CD8-positive, alpha-beta memory T cell (primary cell): ENCODE results near the gene CADM2. TPM values are rescaled to one million over a fixed set of nuclear protein-coding genes. Genes with fewer than 3 reads are reported as not detected.
A peak's percentile ranks its signal among the peaks of the same experiment; 100 is the strongest.

Experiments used
- CTCF ChIA-PET: fragments of 350-600 bp; sonication (Branson Sonifier 250); formaldehyde crosslinking; loops from one replicate; lab custom pipeline; 2021; ENCODE audit warnings: antibody characterized with exemption; lab: Charles Lee
- POLR2A ChIA-PET: fragments of 350-600 bp; sonication (Branson Sonifier 250); formaldehyde crosslinking; loops from one replicate; lab custom pipeline; 2021; ENCODE audit warnings: antibody characterized with exemption; lab: Charles Lee
- DNase-seq, 5 donors: peaks; one replicate each; pipeline versions ENCODE4 v3.0.0 to v3.0.0-alpha.2; 2020 to 2022; ENCODE audit warnings: mixed read lengths in 1 of 5
- H3K27ac ChIP-seq: one replicate; pipeline ENCODE4 v1.7.0; 2013; ENCODE audit warnings: low read depth, mild to moderate bottlenecking, low read length, moderate library complexity
- H3K27me3 ChIP-seq: 2 replicates; pipeline ENCODE4 v1.7.0; 2013; ENCODE audit warnings: low read length, mild to moderate bottlenecking; ENCODE audit not compliant: insufficient read depth, poor library complexity, severe bottlenecking
- H3K36me3 ChIP-seq: 2 replicates; pipeline ENCODE4 v1.7.0; 2013; ENCODE audit warnings: mild to moderate bottlenecking, low read length, moderate library complexity; ENCODE audit not compliant: insufficient read depth
- H3K4me1 ChIP-seq: 2 replicates; pipeline ENCODE4 v1.7.0; 2013; ENCODE audit warnings: mild to moderate bottlenecking, low read length, moderate library complexity; ENCODE audit not compliant: insufficient read depth
- H3K4me3 ChIP-seq: 2 replicates; pipeline ENCODE4 v1.7.0; 2013; ENCODE audit warnings: mild to moderate bottlenecking, low read length
- H3K9me3 ChIP-seq: 2 replicates; pipeline ENCODE4 v1.7.0; 2013; ENCODE audit warnings: mild to moderate bottlenecking, low read length
- H3K27ac Mint-ChIP-seq, 8 donors: one replicate each; pipeline ENCODE4 v1.8.0; 2020 to 2021; ENCODE audit warnings: mixed read lengths in 8 of 8, mild to moderate bottlenecking in 6 of 8, inconsistent platforms in 3 of 8, moderate library complexity in 3 of 8
- H3K27me3 Mint-ChIP-seq, 2 donors: one replicate each; pipeline ENCODE4 v1.8.0; 2020 to 2021; ENCODE audit warnings: mixed read lengths in 2 of 2, mild to moderate bottlenecking in 1 of 2, moderate library complexity in 1 of 2
- H3K36me3 Mint-ChIP-seq, 3 donors: one replicate each; pipeline ENCODE4 v1.8.0; 2020 to 2021; ENCODE audit warnings: mixed read lengths in 3 of 3, inconsistent platforms in 1 of 3, mild to moderate bottlenecking in 1 of 3
- H3K4me1 Mint-ChIP-seq, 3 donors: one replicate each; pipeline ENCODE4 v1.8.0; 2020 to 2021; ENCODE audit warnings: mixed read lengths in 3 of 3, inconsistent platforms in 1 of 3, mild to moderate bottlenecking in 1 of 3
- H3K4me3 Mint-ChIP-seq, 7 donors: one replicate each; pipeline ENCODE4 v1.8.0; 2020 to 2021; ENCODE audit warnings: mixed read lengths in 7 of 7, mild to moderate bottlenecking in 6 of 7, moderate library complexity in 4 of 7, inconsistent platforms in 2 of 7
- H3K9me3 Mint-ChIP-seq, 5 donors: one replicate each; pipeline ENCODE4 v1.8.0; 2020 to 2022; ENCODE audit warnings: mixed read lengths in 5 of 5, mild to moderate bottlenecking in 3 of 5, moderate library complexity in 2 of 5, inconsistent platforms in 1 of 5
- polyA plus RNA-seq: library from polyadenylated mRNA; unstranded; fragments of 300-500 nt; fragmentation: Illumina TruSeq; gene quantifications from one replicate; pipeline ENCODE4 v1.2.3, GENCODE V29; 2021
- total RNA-seq, 2 experiments: library from RNA; stranded (reverse); gene quantifications; one replicate each; pipeline ENCODE4 v1.2.3, GENCODE V29; 2021

Gene CADM2
- total and polyA plus RNA-seq, 3 experiments from 2014 or later = 0.22 to 0.27 TPM; not detected in 1

DNA sequence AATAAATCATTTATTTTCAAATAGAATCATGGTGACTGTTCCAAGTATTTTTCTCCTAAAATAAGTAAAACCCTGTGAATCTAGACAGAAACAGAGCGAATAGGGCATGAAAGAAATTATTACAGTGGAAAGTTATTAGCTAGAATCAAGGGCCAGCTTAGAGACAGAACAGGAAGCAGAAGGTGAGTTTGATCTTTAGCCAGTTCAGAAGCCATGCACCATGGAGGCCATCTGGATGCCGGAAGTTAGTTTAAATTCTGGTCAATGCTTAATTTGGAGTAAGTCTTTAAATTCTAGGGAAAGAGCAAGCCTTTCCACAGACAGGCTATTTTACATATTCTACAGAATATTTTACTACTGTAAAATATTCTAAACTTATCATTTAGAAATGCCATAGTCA is 574.8 kb downstream of the CADM2 start:
- no peaks in the 10 kb centered on the region for H3K27me3 ChIP-seq
- ChIA-PET POLR2A (no interaction called here), CTCF (no interaction called here)
- H3K9me3 Mint-ChIP-seq = peaks cover 6 to 45% (median 14%) of the 10 kb centered on the region in 5 donors
- no peaks in the 10 kb centered on the region for H3K36me3 Mint-ChIP-seq
- no peak overlapping the region for H3K4me3 Mint-ChIP-seq
- H3K4me1 Mint-ChIP-seq = no peaks in the 10 kb centered on the region
- no peak for DNase-seq
- H3K4me1 ChIP-seq = no peaks in the 10 kb centered on the region
- peaks cover 0 to 1% of the 10 kb centered on the region in 2 donors for H3K27me3 Mint-ChIP-seq
- no peak overlapping the region for H3K27ac ChIP-seq
- H3K9me3 ChIP-seq = no peaks in the 10 kb centered on the region
- H3K27ac Mint-ChIP-seq = no peak overlapping the region
- H3K36me3 ChIP-seq = no peaks in the 10 kb centered on the region
- H3K4me3 ChIP-seq = no peak overlapping the region

DNA sequence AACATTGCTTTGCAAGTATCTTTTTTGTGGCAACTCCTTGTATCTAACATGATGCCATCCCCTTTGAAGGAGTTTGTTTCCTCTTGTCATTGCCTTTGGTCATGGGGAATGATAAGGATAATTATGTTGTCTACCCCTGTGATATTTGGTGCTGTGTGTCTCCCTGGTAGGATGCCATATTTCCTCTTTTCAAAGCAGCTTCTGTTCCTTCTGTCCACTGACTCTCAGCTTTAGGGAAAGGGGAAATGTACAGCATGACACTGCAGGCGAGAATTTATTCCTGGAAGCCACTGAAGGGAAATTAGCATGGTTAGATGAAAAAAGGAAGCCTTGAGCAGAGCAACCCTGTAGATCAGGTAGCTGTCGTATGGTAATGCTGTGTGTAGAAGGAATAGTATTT is 576.7 kb downstream of the CADM2 start:
- no peak overlapping the region for H3K4me3 ChIP-seq
- no peaks in the 10 kb centered on the region for H3K4me1 ChIP-seq
- no peaks in the 10 kb centered on the region for H3K36me3 ChIP-seq
- no peaks in the 10 kb centered on the region for H3K27me3 ChIP-seq
- no peaks in the 10 kb centered on the region for H3K4me1 Mint-ChIP-seq
- no peak overlapping the region for H3K27ac Mint-ChIP-seq
- no peak for DNase-seq
- ChIA-PET POLR2A (no interaction called here), CTCF (no interaction called here)
- no peak overlapping the region for H3K27ac ChIP-seq
- H3K9me3 ChIP-seq = no peaks in the 10 kb centered on the region
- no peaks in the 10 kb centered on the region for H3K27me3 Mint-ChIP-seq
- H3K9me3 Mint-ChIP-seq = peaks cover 6 to 38% (median 18%) of the 10 kb centered on the region in 5 donors
- no peaks in the 10 kb centered on the region for H3K36me3 Mint-ChIP-seq
- H3K4me3 Mint-ChIP-seq = no peak overlapping the region

GRCh38 chr3:85539232-85539631 is 580.4 kb downstream of the CADM2 start:
- Mint-ChIP-seq H3K27ac (no peak overlapping the region), H3K9me3 (peaks cover 2 to 24% (median 6%) of the 10 kb centered on the region in 5 donors), H3K4me3 (no peak overlapping the region), H3K27me3 (no peaks in the 10 kb centered on the region), H3K36me3 (no peaks in the 10 kb centered on the region), H3K4me1 (no peaks in the 10 kb centered on the region)
- Histone ChIP-seq H3K36me3 (no peaks in the 10 kb centered on the region), H3K4me3 (no peak overlapping the region), H3K9me3 (no peaks in the 10 kb centered on the region), H3K27me3 (no peaks in the 10 kb centered on the region), H3K27ac (no peak overlapping the region), H3K4me1 (no peaks in the 10 kb centered on the region)
- CTCF ChIA-PET = no interaction called here
- no peak for DNase-seq
- POLR2A ChIA-PET = no interaction called here

GRCh38 chr3:85554153-85554552 is 595.4 kb downstream of the CADM2 start:
- POLR2A ChIA-PET = no interaction called here
- H3K9me3 Mint-ChIP-seq = peaks cover 0 to 11% (median 2%) of the 10 kb centered on the region in 5 donors
- H3K4me1 Mint-ChIP-seq = no peaks in the 10 kb centered on the region
- no peaks in the 10 kb centered on the region for H3K27me3 Mint-ChIP-seq
- no peak overlapping the region for H3K4me3 Mint-ChIP-seq
- H3K27ac ChIP-seq = no peak overlapping the region
- peak in 1 of 5 donors; percentile 36 for DNase-seq
- no peaks in the 10 kb centered on the region for H3K36me3 Mint-ChIP-seq
- H3K27me3 ChIP-seq = no peaks in the 10 kb centered on the region
- no peaks in the 10 kb centered on the region for H3K4me1 ChIP-seq
- no peak overlapping the region for H3K4me3 ChIP-seq
- no peaks in the 10 kb centered on the region for H3K36me3 ChIP-seq
- CTCF ChIA-PET = no interaction called here
- H3K9me3 ChIP-seq = no peaks in the 10 kb centered on the region
- no peak overlapping the region for H3K27ac Mint-ChIP-seq

DNA sequence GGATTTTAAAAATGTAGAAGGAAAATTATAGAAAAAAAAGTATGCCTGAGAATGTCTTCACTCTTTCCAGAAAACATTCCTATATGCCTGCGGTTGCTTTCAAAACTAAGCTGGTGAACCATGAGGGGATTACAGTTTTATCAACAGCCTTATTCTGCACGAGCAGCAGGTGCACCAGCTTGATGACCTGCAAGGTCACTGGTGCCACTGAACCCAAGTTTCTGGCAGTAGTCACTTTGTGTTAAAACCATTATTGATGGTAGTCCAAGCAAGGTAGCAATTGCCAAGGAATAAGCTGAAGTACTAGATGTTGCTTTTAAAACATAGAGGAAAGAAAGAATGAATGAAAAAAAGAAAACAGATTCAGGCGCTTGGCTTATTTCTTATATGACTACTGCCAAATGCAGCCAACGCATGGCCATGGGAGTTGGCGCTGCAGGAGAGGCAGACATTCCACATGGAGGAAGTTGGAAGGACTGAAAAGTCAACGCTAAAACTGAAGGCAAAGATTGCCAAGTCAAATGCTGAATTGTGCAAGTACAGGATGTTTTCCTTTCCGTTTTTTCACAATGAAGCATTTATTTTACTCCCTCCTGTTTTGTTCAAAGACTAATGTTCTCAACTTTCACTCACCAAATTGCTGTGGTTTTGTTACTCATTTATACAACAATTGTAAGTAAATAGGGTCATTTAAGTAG is 601.4 kb downstream of the CADM2 start:
- Mint-ChIP-seq H3K9me3 (peaks cover 0 to 18% (median 2%) of the 10 kb centered on the region in 5 donors), H3K27ac (no peak overlapping the region), H3K4me3 (no peak overlapping the region), H3K27me3 (no peaks in the 10 kb centered on the region), H3K36me3 (no peaks in the 10 kb centered on the region), H3K4me1 (no peaks in the 10 kb centered on the region)
- no peak for DNase-seq
- Histone ChIP-seq H3K9me3 (no peaks in the 10 kb centered on the region), H3K4me3 (no peak overlapping the region), H3K4me1 (no peaks in the 10 kb centered on the region), H3K36me3 (no peaks in the 10 kb centered on the region), H3K27me3 (no peaks in the 10 kb centered on the region), H3K27ac (no peak overlapping the region)
- ChIA-PET POLR2A (no interaction called here), CTCF (no interaction called here)

DNA sequence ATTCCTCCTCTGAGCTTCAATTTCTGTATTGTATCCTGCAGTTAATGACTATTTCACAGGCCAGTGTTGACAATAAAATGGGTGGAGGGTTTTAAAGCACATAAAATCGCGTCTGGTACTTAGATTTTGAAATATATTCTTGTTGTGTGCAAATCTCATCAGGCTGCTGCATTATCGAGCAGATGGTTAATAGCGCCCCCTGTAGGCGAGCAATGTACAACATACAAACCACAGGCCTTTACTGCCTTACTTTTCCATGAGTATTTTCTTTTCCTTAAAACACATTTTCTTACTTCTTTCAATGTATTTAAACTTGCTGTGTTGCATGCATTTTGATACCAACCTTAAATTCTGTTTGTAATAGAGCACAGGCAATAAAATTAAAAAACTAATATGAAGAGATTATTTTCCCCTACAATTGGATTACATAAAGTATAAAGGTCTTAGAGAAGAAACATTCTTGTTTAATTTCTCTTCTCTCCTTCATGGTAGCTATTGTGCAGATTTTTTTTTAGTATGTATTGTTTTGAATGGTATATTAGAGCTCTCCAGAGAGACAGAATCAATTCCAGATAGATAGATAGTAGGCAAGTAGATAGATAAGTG is 608.4 kb downstream of the CADM2 start:
- no peaks in the 10 kb centered on the region for H3K4me1 Mint-ChIP-seq
- no peaks in the 10 kb centered on the region for H3K9me3 ChIP-seq
- H3K36me3 ChIP-seq = no peaks in the 10 kb centered on the region
- ChIA-PET CTCF (no interaction called here), POLR2A (no interaction called here)
- H3K27ac ChIP-seq = no peak overlapping the region
- H3K4me3 ChIP-seq = no peak overlapping the region
- H3K27ac Mint-ChIP-seq = no peak overlapping the region
- peaks cover under 1 to 15% (median 7%) of the 10 kb centered on the region in 5 donors for H3K9me3 Mint-ChIP-seq
- no peaks in the 10 kb centered on the region for H3K4me1 ChIP-seq
- H3K4me3 Mint-ChIP-seq = no peak overlapping the region
- H3K36me3 Mint-ChIP-seq = no peaks in the 10 kb centered on the region
- H3K27me3 Mint-ChIP-seq = no peaks in the 10 kb centered on the region
- no peak for DNase-seq
- H3K27me3 ChIP-seq = no peaks in the 10 kb centered on the region

DNA sequence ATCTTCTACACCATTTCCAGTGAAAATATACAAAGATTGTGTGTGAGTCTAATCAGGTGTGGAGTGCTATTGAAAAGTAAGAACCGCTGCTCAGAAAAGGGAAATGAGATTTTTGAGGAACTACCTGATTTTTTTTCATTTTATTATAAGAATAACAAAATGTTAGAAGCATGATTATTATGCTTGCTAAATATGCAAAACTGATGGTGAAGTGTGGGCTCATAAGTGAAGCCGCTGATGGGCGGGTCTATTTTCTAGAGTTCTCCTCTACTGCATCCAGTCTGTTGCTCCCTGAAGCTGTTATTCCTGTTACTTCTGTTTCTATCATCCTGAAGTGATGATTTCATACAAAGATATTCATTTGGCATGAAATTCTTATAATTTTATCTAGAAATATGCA is 612.0 kb downstream of the CADM2 start:
- H3K4me1 ChIP-seq = no peaks in the 10 kb centered on the region
- Mint-ChIP-seq H3K9me3 (peaks cover 0 to 7% (median 5%) of the 10 kb centered on the region in 5 donors), H3K27ac (no peak overlapping the region), H3K36me3 (no peaks in the 10 kb centered on the region), H3K4me3 (no peak overlapping the region), H3K27me3 (no peaks in the 10 kb centered on the region), H3K4me1 (no peaks in the 10 kb centered on the region)
- no peak overlapping the region for H3K27ac ChIP-seq
- no peaks in the 10 kb centered on the region for H3K27me3 ChIP-seq
- ChIA-PET CTCF (no interaction called here), POLR2A (no interaction called here)
- no peak overlapping the region for H3K4me3 ChIP-seq
- no peaks in the 10 kb centered on the region for H3K36me3 ChIP-seq
- H3K9me3 ChIP-seq = no peaks in the 10 kb centered on the region
- no peak for DNase-seq

DNA sequence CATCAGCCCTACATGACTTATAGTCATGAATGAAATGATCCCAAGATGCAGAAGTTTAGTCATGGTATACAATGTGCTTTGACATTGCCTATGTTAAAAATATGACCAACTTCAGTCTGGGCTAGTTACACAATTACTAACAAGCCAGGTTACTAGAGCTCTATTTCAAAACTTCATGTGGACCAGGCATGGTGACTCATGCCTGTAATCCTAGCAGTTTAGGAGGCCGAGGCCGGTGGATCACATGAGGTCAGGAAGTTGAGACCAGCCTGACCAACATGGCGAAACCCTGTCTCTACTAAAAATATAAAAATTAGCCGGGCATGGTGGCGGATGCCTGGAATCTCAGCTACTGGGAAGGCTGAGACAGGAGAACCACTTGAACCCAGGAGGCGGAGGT is 613.0 kb downstream of the CADM2 start:
- DNase-seq = no peak
- H3K36me3 Mint-ChIP-seq = no peaks in the 10 kb centered on the region
- H3K4me3 ChIP-seq = no peak overlapping the region
- no peaks in the 10 kb centered on the region for H3K4me1 Mint-ChIP-seq
- ChIA-PET CTCF (no interaction called here), POLR2A (no interaction called here)
- H3K9me3 ChIP-seq = no peaks in the 10 kb centered on the region
- no peak overlapping the region for H3K4me3 Mint-ChIP-seq
- no peaks in the 10 kb centered on the region for H3K36me3 ChIP-seq
- H3K27me3 Mint-ChIP-seq = no peaks in the 10 kb centered on the region
- no peak overlapping the region for H3K27ac ChIP-seq
- no peak overlapping the region for H3K27ac Mint-ChIP-seq
- H3K27me3 ChIP-seq = no peaks in the 10 kb centered on the region
- H3K9me3 Mint-ChIP-seq = peaks cover 0 to 8% (median 6%) of the 10 kb centered on the region in 5 donors
- H3K4me1 ChIP-seq = no peaks in the 10 kb centered on the region
